Endothelial cell of umbilical vein (primary cell): ENCODE results near the gene RBMS1. TPM values are rescaled to one million over a fixed set of nuclear protein-coding genes. Genes with fewer than 3 reads are reported as not detected.

Source experiments
- BruUV-seq: library from RNA; stranded (reverse); fragments of 400-500 nt; replicated peaks from 2 replicates; lab custom pipeline; 2021; lab: Mats Ljungman, UMichigan
- CTCF ChIA-PET: fragments of 300-600, 350-600 bp; sonication (Branson Sonifier 250); formaldehyde crosslinking; loops from one replicate; lab custom pipeline; 2021; ENCODE audit warnings: antibody characterized with exemption, inconsistent platforms; lab: Charles Lee
- POLR2A ChIA-PET: fragments of 300-600, 350-600 bp; sonication (Branson Sonifier 250); formaldehyde crosslinking; loops from one replicate; lab custom pipeline; 2021; ENCODE audit warnings: antibody characterized with exemption, inconsistent platforms; lab: Charles Lee
- DNase-seq: peaks from one replicate; pipeline ENCODE4 v3.0.0-alpha.2; 2011; ENCODE audit warnings: low read depth, low spot score
- FAIRE-seq: peaks from 2 replicates; lab custom pipeline; 2011; peaks lifted over from hg19 to GRCh38; lab: Jason Lieb, UNC
- H2AFZ ChIP-seq: 2 replicates; pipeline ENCODE4 v1.6.0; 2012; ENCODE audit warnings: low read depth, low read length, control low read depth, inconsistent platforms
- H3K27ac ChIP-seq: 2 replicates; pipeline ENCODE4 v1.5.1; 2011; ENCODE audit warnings: low read depth, mild to moderate bottlenecking, control low read depth, low read length, moderate library complexity; ENCODE audit not compliant: insufficient read depth
- H3K27me3 ChIP-seq, 2 experiments: 2 replicates each; pipeline versions ENCODE4 v1.6.0 to v1.6.1; 2011; ENCODE audit warnings: low read length in 2 of 2, mixed read lengths in 1 of 2; ENCODE audit not compliant: control insufficient read depth in 2 of 2, insufficient read depth in 2 of 2
- H3K36me3 ChIP-seq, 2 experiments: 2 replicates in 1 of 2; 3 replicates in 1 of 2; pipeline ENCODE4 v1.5.1; 2011; ENCODE audit warnings: low read length in 2 of 2, mild to moderate bottlenecking in 1 of 2, moderate library complexity in 1 of 2; ENCODE audit not compliant: control insufficient read depth in 2 of 2, insufficient read depth in 2 of 2; ENCODE audit errors: extremely low read depth in 1 of 2
- H3K4me1 ChIP-seq: 3 replicates; pipeline ENCODE4 v1.5.1; 2011; ENCODE audit warnings: mild to moderate bottlenecking, low read length; ENCODE audit not compliant: control insufficient read depth, insufficient read depth; ENCODE audit errors: extremely low read depth
- H3K4me2 ChIP-seq: 2 replicates; pipeline ENCODE4 v1.6.1; 2011; ENCODE audit warnings: low read length, control low read depth, mixed read lengths; ENCODE audit not compliant: insufficient read depth
- H3K4me3 ChIP-seq, 3 experiments: fragments of 200-600 bp in 1 of 3; sonication (generic), shearing (Covaris generic) in 1 of 3; replicated peaks in 1 of 3; 2 replicates each; pipeline ENCODE4 v1.5.1; 2011 to 2016; ENCODE audit warnings: control low read depth in 3 of 3, low read length in 3 of 3, mild to moderate bottlenecking in 2 of 3, inconsistent platforms in 1 of 3, low read depth in 1 of 3, moderate library complexity in 1 of 3; ENCODE audit not compliant: insufficient read depth in 1 of 3
- H3K79me2 ChIP-seq: 2 replicates; pipeline ENCODE4 v1.6.0; 2012; ENCODE audit warnings: low read length, inconsistent platforms; ENCODE audit not compliant: control insufficient read depth, insufficient read depth
- H3K9ac ChIP-seq: replicated peaks from 2 replicates; pipeline ENCODE3; 2011; ENCODE audit warnings: low read length, control low read depth; ENCODE audit not compliant: insufficient read depth; ENCODE audit errors: extremely low read depth
- H3K9me1 ChIP-seq: replicated peaks from 3 replicates; pipeline ENCODE4 v1.6.0; 2011; ENCODE audit warnings: mild to moderate bottlenecking, low read length; ENCODE audit not compliant: control insufficient read depth, insufficient read depth; ENCODE audit errors: extremely low read depth
- H3K9me3 ChIP-seq: replicated peaks from 2 replicates; pipeline ENCODE4 v1.5.1; 2012; ENCODE audit warnings: low read length, inconsistent platforms; ENCODE audit not compliant: control insufficient read depth, insufficient read depth
- H4K20me1 ChIP-seq: replicated peaks from 2 replicates; pipeline ENCODE3; 2011; ENCODE audit warnings: mild to moderate bottlenecking, low read length; ENCODE audit not compliant: control insufficient read depth, insufficient read depth; ENCODE audit errors: extremely low read depth
- EZH2 ChIP-seq: IDR thresholded peaks from 2 replicates; pipeline ENCODE4 v1.6.1; 2012; ENCODE audit warnings: borderline replicate concordance, low read depth, mild to moderate bottlenecking, moderate library complexity, low read length, inconsistent platforms; ENCODE audit not compliant: severe bottlenecking
- FOS ChIP-seq: IDR thresholded peaks from 2 replicates; pipeline ENCODE4 v1.6.1; 2011; ENCODE audit warnings: mild to moderate bottlenecking, low read length, moderate library complexity, borderline replicate concordance; ENCODE audit not compliant: insufficient read depth
- GATA2 ChIP-seq: IDR thresholded peaks from 2 replicates; pipeline ENCODE4 v1.7.0; 2011; ENCODE audit warnings: low read depth, mild to moderate bottlenecking, moderate library complexity, mixed read lengths, low read length; ENCODE audit not compliant: insufficient read length, insufficient read depth
- JUN ChIP-seq: IDR thresholded peaks from 2 replicates; pipeline ENCODE4 v1.6.1; 2011; ENCODE audit warnings: borderline replicate concordance, low read depth; ENCODE audit not compliant: insufficient read length, insufficient read depth
- MYC ChIP-seq: IDR thresholded peaks from one replicate; pipeline ENCODE4 v1.6.1; 2011; ENCODE audit warnings: mild to moderate bottlenecking, low read depth, low read length
- POLR2A ChIP-seq: IDR thresholded peaks from 2 replicates; pipeline ENCODE4 v1.6.1; 2012; ENCODE audit warnings: low read depth, mild to moderate bottlenecking, control low read depth, low read length
- POLR2AphosphoS5 ChIP-seq: IDR thresholded peaks from 2 replicates; pipeline ENCODE4 v1.6.1; 2012; ENCODE audit warnings: low read depth, mild to moderate bottlenecking, control low read depth, low read length, moderate library complexity; ENCODE audit not compliant: insufficient read depth
- dilution Hi-C: fragments of 300-500 bp; cut with MboI; formaldehyde crosslinking; loops from one replicate; pipeline ENCODE4 v1.15.0; 2019; ENCODE audit warnings: low sequenced_read_pairs; ENCODE audit not compliant: extremely low pct_ligation_motif_present
- intact Hi-C: fragments of 100-400 bp; cut with micrococcal nuclease; formaldehyde crosslinking; loops from one replicate; pipeline ENCODE4 v1.10.0; 2022
- polyA plus RNA-seq, 4 experiments: library from polyadenylated mRNA; depleted of rRNA in 3 of 4; stranded (reverse) in 3 of 4; unstranded in 1 of 4; fragments of >200 nt; gene quantifications; 2 replicates each; pipeline versions ENCODE4 v1.2.1 to v1.2.3, GENCODE V29; 2011 to 2012; ENCODE audit warnings: missing spikeins in 1 of 4
- total RNA-seq: library from RNA; stranded (reverse); gene quantifications from 2 replicates; pipeline ENCODE4 v1.2.3, GENCODE V29; 2021
- TF ChIP-seq, protein P1 (sequence below), 2 donors: IDR thresholded peaks; 1 replicate in 1 of 2; 2 replicates in 1 of 2; pipeline ENCODE4 v1.5.1; 2011; ENCODE audit warnings: low read length in 2 of 2, mild to moderate bottlenecking in 2 of 2, moderate library complexity in 2 of 2, control low read depth in 1 of 2, inconsistent platforms in 1 of 2, low read depth in 1 of 2; ENCODE audit not compliant: insufficient read depth in 1 of 2; ENCODE audit errors: extremely low read depth in 1 of 2
- TF ChIP-seq, protein P2 (sequence below): IDR thresholded peaks from 2 replicates; pipeline ENCODE4 v1.6.1; 2011; ENCODE audit not compliant: insufficient read depth, insufficient read length

The RBMS1 gene
- total and polyA plus RNA-seq, 2 donors (not counting 3 experiments of a cell fraction or from before 2014, with no cell fraction given), result 60.0 to 93.3 TPM

- H4K20me1 ChIP-seq, result no peaks in the 10 kb centered on the region
- intact Hi-C loops, result no loop called here
- no TSS peak for BruUV-seq
- H3K27ac ChIP-seq, result no peak overlapping the region
- FAIRE-seq (no peak), DNase-seq (no peak)
- H3K4me1 ChIP-seq, result peaks cover 44% of the 10 kb centered on the region
- no peak overlapping the region for H3K9ac ChIP-seq
- H3K79me2 ChIP-seq, result peaks cover 2% of the 10 kb centered on the region
- dilution Hi-C loops, result no loop called here
- CTCF ChIA-PET, result interaction anchor here (1.0 to 3.9 kb wide), 10 partner anchors 10 to 782 kb away, joined by 3 to 17 read pairs (median 4); no protein-coding TSS in a partner anchor
- H3K4me2 ChIP-seq, result no peak overlapping the region
- POLR2A ChIA-PET, result interaction anchor here (0.6 kb wide), 1 partner anchor 1033 kb away, joined by 6 read pairs; no protein-coding TSS in a partner anchor
- H3K27me3 ChIP-seq, result no peaks in the 10 kb centered on the region
- no peak overlapping the region for H2AFZ ChIP-seq
- no peaks in the 10 kb centered on the region for H3K9me1 ChIP-seq
- peaks cover 10 to 24% of the 10 kb centered on the region in 2 experiments for H3K36me3 ChIP-seq
- H3K9me3 ChIP-seq, result no peaks in the 10 kb centered on the region
- TF ChIP-seq, protein P1, sequence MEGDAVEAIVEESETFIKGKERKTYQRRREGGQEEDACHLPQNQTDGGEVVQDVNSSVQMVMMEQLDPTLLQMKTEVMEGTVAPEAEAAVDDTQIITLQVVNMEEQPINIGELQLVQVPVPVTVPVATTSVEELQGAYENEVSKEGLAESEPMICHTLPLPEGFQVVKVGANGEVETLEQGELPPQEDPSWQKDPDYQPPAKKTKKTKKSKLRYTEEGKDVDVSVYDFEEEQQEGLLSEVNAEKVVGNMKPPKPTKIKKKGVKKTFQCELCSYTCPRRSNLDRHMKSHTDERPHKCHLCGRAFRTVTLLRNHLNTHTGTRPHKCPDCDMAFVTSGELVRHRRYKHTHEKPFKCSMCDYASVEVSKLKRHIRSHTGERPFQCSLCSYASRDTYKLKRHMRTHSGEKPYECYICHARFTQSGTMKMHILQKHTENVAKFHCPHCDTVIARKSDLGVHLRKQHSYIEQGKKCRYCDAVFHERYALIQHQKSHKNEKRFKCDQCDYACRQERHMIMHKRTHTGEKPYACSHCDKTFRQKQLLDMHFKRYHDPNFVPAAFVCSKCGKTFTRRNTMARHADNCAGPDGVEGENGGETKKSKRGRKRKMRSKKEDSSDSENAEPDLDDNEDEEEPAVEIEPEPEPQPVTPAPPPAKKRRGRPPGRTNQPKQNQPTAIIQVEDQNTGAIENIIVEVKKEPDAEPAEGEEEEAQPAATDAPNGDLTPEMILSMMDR (IDR thresholded peaks at IDR 0.05; ENCODE audit: extremely low read depth in 1 of 2, insufficient read depth in 1 of 2, low read depth in 1 of 2, low read length in 2 of 2), result no peak
- TF ChIP-seq GATA2 (no peak), POLR2AphosphoS5 (no peak)
- H3K4me3 ChIP-seq, result no peak overlapping the region
Observed at GRCh38 chr2:160282063-160282580, 211.5 kb downstream of the RBMS1 start.

GRCh38 chr2:160281213-160281612 is 212.4 kb downstream of the RBMS1 start:
- Histone ChIP-seq H3K9me3 (no peaks in the 10 kb centered on the region), H3K4me1 (peaks cover 44% of the 10 kb centered on the region), H3K79me2 (peaks cover 2% of the 10 kb centered on the region), H3K4me3 (no peak overlapping the region), H3K27me3 (no peaks in the 10 kb centered on the region), H3K4me2 (no peak overlapping the region), H2AFZ (no peak overlapping the region), H3K27ac (no peak overlapping the region), H4K20me1 (no peaks in the 10 kb centered on the region), H3K9me1 (no peaks in the 10 kb centered on the region), H3K36me3 (peaks cover 9 to 29% of the 10 kb centered on the region in 2 experiments), H3K9ac (no peak overlapping the region)
- BruUV-seq, result no TSS peak
- CTCF ChIA-PET, result interaction anchor here (1.0 to 5.6 kb wide), 8 partner anchors 9 to 714 kb away, joined by 3 to 40 read pairs (median 5); no protein-coding TSS in a partner anchor
- intact Hi-C loops (no loop called here), dilution Hi-C loops (no loop called here)
- POLR2A ChIA-PET, result no interaction called here
- TF ChIP-seq JUN (no peak), GATA2 (no peak), EZH2 (no peak), POLR2A (no peak), FOS (no peak), POLR2AphosphoS5 (no peak), MYC (no peak)
- TF ChIP-seq, protein P1 (IDR thresholded peaks at IDR 0.05; ENCODE audit: extremely low read depth in 1 of 2, insufficient read depth in 1 of 2, low read depth in 1 of 2, low read length in 2 of 2), result no peak
- TF ChIP-seq, protein P2, sequence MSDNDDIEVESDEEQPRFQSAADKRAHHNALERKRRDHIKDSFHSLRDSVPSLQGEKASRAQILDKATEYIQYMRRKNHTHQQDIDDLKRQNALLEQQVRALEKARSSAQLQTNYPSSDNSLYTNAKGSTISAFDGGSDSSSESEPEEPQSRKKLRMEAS, result no peak
- FAIRE-seq (no peak), DNase-seq (no peak)
